CD14-positive monocyte (primary cell): ENCODE data around the gene SMTN. TPM values are rescaled to one million over a fixed set of nuclear protein-coding genes. Genes with fewer than 3 reads are reported as not detected.
A peak's percentile ranks its signal among the peaks of the same experiment; 100 is the strongest.

Experiments used
- DNase-seq, 3 donors: peaks; one replicate each; pipeline ENCODE4 v3.0.0-alpha.2; 2011 to 2022
- H2AFZ ChIP-seq: 2 replicates; pipeline ENCODE4 v1.6.0; 2012; ENCODE audit warnings: mild to moderate bottlenecking, low read depth, low read length, inconsistent platforms; ENCODE audit not compliant: insufficient read depth, poor library complexity, severe bottlenecking
- H3K27ac ChIP-seq, 2 donors: 1 replicate in 1 of 2; 2 replicates in 1 of 2; pipeline ENCODE4 v1.5.1; 2012 to 2013; ENCODE audit warnings: low read length in 2 of 2, control low read depth in 1 of 2, inconsistent platforms in 1 of 2, low read depth in 1 of 2, mild to moderate bottlenecking in 1 of 2
- H3K27me3 ChIP-seq, 2 donors: one replicate each; pipeline versions ENCODE4 v1.6.0 to v1.6.1; 2011 to 2013; ENCODE audit warnings: low read length in 2 of 2; ENCODE audit not compliant: control insufficient read depth in 2 of 2, insufficient read depth in 2 of 2
- H3K36me3 ChIP-seq, 2 donors: replicated peaks in 1 of 2; 1 replicate in 1 of 2; 2 replicates in 1 of 2; pipeline versions ENCODE4 v1.5.1 to v1.6.1; 2012 to 2013; ENCODE audit warnings: low read length in 2 of 2, control low read depth in 1 of 2, inconsistent platforms in 1 of 2, mild to moderate bottlenecking in 1 of 2; ENCODE audit not compliant: insufficient read depth in 2 of 2, control insufficient read depth in 1 of 2
- H3K4me1 ChIP-seq, 2 donors: 1 replicate in 1 of 2; 2 replicates in 1 of 2; pipeline versions ENCODE4 v1.5.1 to v1.6.1; 2012 to 2013; ENCODE audit warnings: low read length in 2 of 2, control low read depth in 1 of 2, inconsistent platforms in 1 of 2, mild to moderate bottlenecking in 1 of 2, moderate library complexity in 1 of 2; ENCODE audit not compliant: insufficient read depth in 2 of 2, control insufficient read depth in 1 of 2
- H3K4me2 ChIP-seq: replicated peaks from 2 replicates; pipeline ENCODE3; 2012; ENCODE audit warnings: low read length, moderate library complexity, mild to moderate bottlenecking; ENCODE audit not compliant: poor library complexity, severe bottlenecking; ENCODE audit errors: extremely low read depth
- H3K4me3 ChIP-seq, 3 experiments: fragments of 200-600 bp in 1 of 3; sonication (generic) in 1 of 3; replicated peaks in 1 of 3; 1 replicate in 2 of 3; 2 replicates in 1 of 3; pipeline ENCODE4 v1.5.1; 2011 to 2013; ENCODE audit warnings: low read length in 3 of 3, mild to moderate bottlenecking in 3 of 3, control low read depth in 2 of 3, low read depth in 2 of 3, inconsistent platforms in 1 of 3, moderate library complexity in 1 of 3
- H3K79me2 ChIP-seq: 2 replicates; pipeline ENCODE4 v1.6.0; 2012; ENCODE audit warnings: mild to moderate bottlenecking, control low read depth, inconsistent platforms, low read length, moderate library complexity; ENCODE audit not compliant: insufficient read depth
- H3K9ac ChIP-seq: 2 replicates; pipeline ENCODE4 v1.6.0; 2017; ENCODE audit warnings: low read length, mild to moderate bottlenecking; ENCODE audit not compliant: insufficient read depth, poor library complexity, severe bottlenecking
- H3K9me3 ChIP-seq, 2 donors: replicated peaks in 1 of 2; 1 replicate in 1 of 2; 2 replicates in 1 of 2; pipeline versions ENCODE4 v1.5.1 to v1.6.1; 2012 to 2013; ENCODE audit warnings: low read length in 2 of 2, control low read depth in 1 of 2; ENCODE audit not compliant: control insufficient read depth in 1 of 2, insufficient read depth in 1 of 2
- H4K20me1 ChIP-seq: 2 replicates; pipeline ENCODE4 v1.6.0; 2012; ENCODE audit warnings: mild to moderate bottlenecking, low read length, control low read depth, moderate library complexity; ENCODE audit not compliant: insufficient read depth
- H3K27ac Mint-ChIP-seq, 7 donors: one replicate each; pipeline ENCODE4 v1.8.0; 2020; ENCODE audit warnings: mild to moderate bottlenecking in 7 of 7, mixed read lengths in 7 of 7, moderate library complexity in 6 of 7, inconsistent platforms in 2 of 7
- H3K27me3 Mint-ChIP-seq, 3 donors: one replicate each; pipeline ENCODE4 v1.8.0; 2021 to 2022; ENCODE audit warnings: low read depth in 3 of 3, mild to moderate bottlenecking in 3 of 3, mixed read lengths in 3 of 3, moderate library complexity in 3 of 3, inconsistent platforms in 1 of 3
- H3K36me3 Mint-ChIP-seq, 2 donors: one replicate each; pipeline ENCODE4 v1.8.0; 2020; ENCODE audit warnings: mixed read lengths in 2 of 2, inconsistent platforms in 1 of 2, mild to moderate bottlenecking in 1 of 2
- H3K4me1 Mint-ChIP-seq: one replicate; pipeline ENCODE4 v1.8.0; 2020; ENCODE audit warnings: mild to moderate bottlenecking, mixed read lengths
- H3K4me3 Mint-ChIP-seq, 2 donors: one replicate each; pipeline ENCODE4 v1.8.0; 2020; ENCODE audit warnings: mild to moderate bottlenecking in 2 of 2, mixed read lengths in 2 of 2, moderate library complexity in 1 of 2
- H3K9me3 Mint-ChIP-seq, 7 donors: one replicate each; pipeline ENCODE4 v1.8.0; 2020 to 2022; ENCODE audit warnings: mixed read lengths in 7 of 7, mild to moderate bottlenecking in 6 of 7, moderate library complexity in 6 of 7, inconsistent platforms in 2 of 7
- WGBS: methylation state at CpG from one replicate; pipeline ENCODE4 v1.1.5; 2013; ENCODE audit warnings: missing lambda C conversion rate; ENCODE audit not compliant: insufficient coverage; 5-methylcytosine and 5-hydroxymethylcytosine counted together
- intact Hi-C, 2 donors: fragments of 100-400 bp; cut with micrococcal nuclease; formaldehyde crosslinking; loops; one replicate each; pipeline versions ENCODE4 v1.15.0 to v1.15.1; 2023
- polyA plus RNA-seq, 3 donors: library from polyadenylated mRNA; depleted of rRNA in 1 of 3; unstranded in 2 of 3; stranded (reverse) in 1 of 3; fragments of 300-500 nt in 2 of 3; fragments of >200 nt in 1 of 3; fragmentation: Illumina TruSeq in 2 of 3; gene quantifications; 1 replicate in 2 of 3; 2 replicates in 1 of 3; pipeline ENCODE4 v1.2.3, GENCODE V29; 2012 to 2021
- TF ChIP-seq, protein P1 (sequence below): fragments of 200-600 bp; IDR thresholded peaks from one replicate; pipeline ENCODE4 v1.8.0; 2022; ENCODE audit warnings: antibody characterized with exemption, mild to moderate bottlenecking

SMTN gene
- polyA plus RNA-seq, 3 donors = 0.87 to 13.3 (median 0.88) TPM

DNA sequence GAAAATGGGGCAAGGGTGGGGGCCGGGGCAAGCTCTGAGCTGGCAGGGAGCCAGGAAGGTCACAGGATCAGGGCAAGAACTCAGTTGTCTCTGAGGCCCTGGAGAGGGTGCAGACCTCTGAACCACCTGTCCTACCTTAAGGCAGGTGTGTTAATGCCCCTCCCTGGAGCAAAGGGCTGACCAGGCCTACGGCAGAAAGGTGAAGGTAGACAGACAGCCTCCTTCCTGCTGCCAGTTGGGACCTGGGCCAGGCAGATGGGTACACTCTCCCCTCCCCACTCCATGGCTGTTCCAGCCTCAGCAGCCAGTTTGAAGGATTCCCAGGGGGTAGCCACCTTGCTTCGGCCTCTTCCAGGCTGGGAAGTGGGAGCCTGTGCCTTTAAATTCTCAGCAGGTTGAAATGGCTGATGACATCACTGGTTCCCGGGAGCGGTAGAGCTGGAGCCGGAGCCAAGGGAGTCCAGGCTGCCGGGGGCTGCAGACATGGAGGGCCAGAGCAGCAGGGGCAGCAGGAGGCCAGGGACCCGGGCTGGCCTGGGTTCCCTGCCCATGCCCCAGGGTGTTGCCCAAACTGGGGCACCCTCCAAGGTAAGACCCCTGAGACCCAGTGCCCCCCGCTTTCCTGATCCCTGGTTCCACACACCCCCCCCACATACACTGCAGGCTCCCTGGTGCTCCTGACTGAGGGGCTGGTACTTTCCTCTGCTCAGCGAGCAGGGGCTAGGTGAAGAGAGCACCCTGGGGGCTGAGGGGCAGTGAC, 41.6 kb downstream of the SMTN start, which contains the start of gene INPP5J:
INPP5J (plus strand) TSS at position 435 of the 760 bp plus-strand sequence; CDS start at position 484, 49 bp downstream.
- Mint-ChIP-seq H3K27ac (peak within 1 kb of the TSS in 1 of 7 donors; percentile 25), H3K4me3 (no peak within 1 kb of the TSS)
- DNase-seq = no peak

DNA sequence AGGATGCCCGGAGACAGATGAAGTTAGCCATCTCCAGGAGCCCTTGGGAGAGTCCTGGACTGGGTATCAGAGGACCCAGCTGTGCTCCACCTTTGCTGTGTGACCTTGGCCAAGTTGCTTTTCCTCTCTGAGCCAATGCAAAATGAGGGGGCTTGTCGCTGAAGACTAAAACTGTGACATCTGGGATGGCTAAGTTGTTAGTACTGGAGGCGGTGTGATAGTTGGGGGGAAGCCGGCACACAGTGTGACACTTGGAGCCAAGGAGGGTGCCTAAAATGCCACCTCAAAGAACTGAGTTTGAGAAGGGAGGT, 42.1 kb downstream of the SMTN start:
- Histone ChIP-seq H4K20me1 (no peaks in the 10 kb centered on the region), H3K9ac (no peak overlapping the region), H3K4me2 (no peak overlapping the region), H3K4me1 (peaks cover 6 to 7% of the 10 kb centered on the region in 2 donors), H3K27ac (no peak overlapping the region), H3K4me3 (no peak overlapping the region), H3K79me2 (no peaks in the 10 kb centered on the region), H3K36me3 (no peaks in the 10 kb centered on the region), H2AFZ (no peak overlapping the region), H3K9me3 (no peaks in the 10 kb centered on the region), H3K27me3 (no peaks in the 10 kb centered on the region)
- H3K27me3 Mint-ChIP-seq = peaks cover 3 to 8% (median 6%) of the 10 kb centered on the region in 3 donors
- peaks cover 8% of the 10 kb centered on the region for H3K4me1 Mint-ChIP-seq
- intact Hi-C loops = no loop called here
- no peak overlapping the region for H3K4me3 Mint-ChIP-seq
- no peaks in the 10 kb centered on the region for H3K36me3 Mint-ChIP-seq
- no peak overlapping the region for H3K27ac Mint-ChIP-seq
- 93% methylated on average over 3 of the region's 4 CpGs for WGBS
- TF ChIP-seq, protein P1, sequence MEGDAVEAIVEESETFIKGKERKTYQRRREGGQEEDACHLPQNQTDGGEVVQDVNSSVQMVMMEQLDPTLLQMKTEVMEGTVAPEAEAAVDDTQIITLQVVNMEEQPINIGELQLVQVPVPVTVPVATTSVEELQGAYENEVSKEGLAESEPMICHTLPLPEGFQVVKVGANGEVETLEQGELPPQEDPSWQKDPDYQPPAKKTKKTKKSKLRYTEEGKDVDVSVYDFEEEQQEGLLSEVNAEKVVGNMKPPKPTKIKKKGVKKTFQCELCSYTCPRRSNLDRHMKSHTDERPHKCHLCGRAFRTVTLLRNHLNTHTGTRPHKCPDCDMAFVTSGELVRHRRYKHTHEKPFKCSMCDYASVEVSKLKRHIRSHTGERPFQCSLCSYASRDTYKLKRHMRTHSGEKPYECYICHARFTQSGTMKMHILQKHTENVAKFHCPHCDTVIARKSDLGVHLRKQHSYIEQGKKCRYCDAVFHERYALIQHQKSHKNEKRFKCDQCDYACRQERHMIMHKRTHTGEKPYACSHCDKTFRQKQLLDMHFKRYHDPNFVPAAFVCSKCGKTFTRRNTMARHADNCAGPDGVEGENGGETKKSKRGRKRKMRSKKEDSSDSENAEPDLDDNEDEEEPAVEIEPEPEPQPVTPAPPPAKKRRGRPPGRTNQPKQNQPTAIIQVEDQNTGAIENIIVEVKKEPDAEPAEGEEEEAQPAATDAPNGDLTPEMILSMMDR = no peak
- DNase-seq = no peak
- peaks cover 0 to 2% (median 0%) of the 10 kb centered on the region in 7 donors for H3K9me3 Mint-ChIP-seq

More for the DNA sequence above, 41.6 kb downstream of the SMTN start, which contains the start of gene INPP5J:
- intact Hi-C loops = no loop called here
- H3K27me3 ChIP-seq = no peaks in the 10 kb centered on the region
- peaks cover 3 to 8% (median 6%) of the 10 kb centered on the region in 3 donors for H3K27me3 Mint-ChIP-seq
- no peak within 1 kb of the TSS for H2AFZ ChIP-seq
- H3K4me1 Mint-ChIP-seq = peaks cover 5% of the 10 kb centered on the region
- no peaks in the 10 kb centered on the region for H4K20me1 ChIP-seq
- 61% methylated on average over 7 of the region's 10 CpGs for WGBS
- H3K79me2 ChIP-seq = no peaks in the 10 kb centered on the region
- H3K4me3 ChIP-seq = no peak within 1 kb of the TSS
- no peak within 1 kb of the TSS for H3K27ac ChIP-seq
- no peaks in the 10 kb centered on the region for H3K9me3 ChIP-seq
- H3K4me1 ChIP-seq = peaks cover 6 to 7% of the 10 kb centered on the region in 2 donors
- H3K9me3 Mint-ChIP-seq = peaks cover 0 to under 1% (median 0%) of the 10 kb centered on the region in 7 donors
- no peak within 1 kb of the TSS for H3K9ac ChIP-seq
- TF ChIP-seq, protein P1 = no peak
- no peak within 1 kb of the TSS for H3K4me2 ChIP-seq
- H3K36me3 ChIP-seq = no peaks in the 10 kb centered on the region
- H3K36me3 Mint-ChIP-seq = no peaks in the 10 kb centered on the region
